Measurements from ENCODE around the gene SCN5A. TPM values are rescaled to one million over a fixed set of nuclear protein-coding genes. Genes with fewer than 3 reads are reported as not detected.

Gene SCN5A
- total and polyA plus RNA-seq, 2 experiments from 2014 or later: 0.97 to 1.3 TPM

- no peaks in the 10 kb centered on the region for H3K9me3 ChIP-seq (ENCODE audit: low read depth)
- peaks cover 16% of the 10 kb centered on the region for H3K4me1 ChIP-seq (ENCODE audit: insufficient read depth)
- H3K36me3 ChIP-seq (replicated peaks; ENCODE audit: insufficient read depth, low read depth): no peaks in the 10 kb centered on the region
- peaks cover 44% of the 10 kb centered on the region for H3K27me3 ChIP-seq
- H2AFZ ChIP-seq: no peak overlapping the region
- H4K20me1 ChIP-seq (ENCODE audit: insufficient read depth, poor library complexity, severe bottlenecking): no peaks in the 10 kb centered on the region
- no peaks in the 10 kb centered on the region for H3K79me2 ChIP-seq
- TF ChIP-seq EZH2 (IDR thresholded peaks at IDR 0.05; ENCODE audit: borderline replicate concordance): no peak
- no peak for TF ChIP-seq CTCF (IDR thresholded peaks at IDR 0.05; ENCODE audit: poor library complexity)
- TF ChIP-seq EZH2phosphoT487 (IDR thresholded peaks at IDR 0.05; ENCODE audit: low read depth, severe bottlenecking, unreplicated experiment): no peak
- H3K4me3 ChIP-seq: no peak overlapping the region
- no peak for DNase-seq (ENCODE audit: low spot score)
- H3K27ac ChIP-seq: no peak overlapping the region
- WGBS (ENCODE audit: low lambda C conversion rate, missing lambda C conversion rate): 83% methylated on average over 7 of the region's 7 CpGs
- H3K9me2 ChIP-seq (replicated peaks; ENCODE audit: insufficient read depth): no peaks in the 10 kb centered on the region
- no peak overlapping the region for H3K4me2 ChIP-seq
Measured at GRCh38 chr3:38647217-38647970, 2.1 kb downstream of the SCN5A start.

- H3K79me2 ChIP-seq: no peaks in the 10 kb centered on the region
- H3K9me2 ChIP-seq (replicated peaks; ENCODE audit: insufficient read depth): no peaks in the 10 kb centered on the region
- DNase-seq (ENCODE audit: low spot score): peak; percentile 51
- H3K4me1 ChIP-seq (ENCODE audit: insufficient read depth): peaks cover 16% of the 10 kb centered on the region
- H2AFZ ChIP-seq: no peak overlapping the region
- WGBS (ENCODE audit: low lambda C conversion rate, missing lambda C conversion rate): 57% methylated on average over 3 of the region's 3 CpGs
- H3K4me2 ChIP-seq: no peak overlapping the region
- no peaks in the 10 kb centered on the region for H3K9me3 ChIP-seq (ENCODE audit: low read depth)
- no peaks in the 10 kb centered on the region for H3K36me3 ChIP-seq (replicated peaks; ENCODE audit: insufficient read depth, low read depth)
- H3K27me3 ChIP-seq: peaks cover 46% of the 10 kb centered on the region
- TF ChIP-seq EZH2 (IDR thresholded peaks at IDR 0.05; ENCODE audit: borderline replicate concordance) (no peak), CTCF (IDR thresholded peaks at IDR 0.05; ENCODE audit: poor library complexity) (peak; percentile 51), EZH2phosphoT487 (IDR thresholded peaks at IDR 0.05; ENCODE audit: low read depth, severe bottlenecking, unreplicated experiment) (no peak)
- no peak overlapping the region for H3K4me3 ChIP-seq
- no peaks in the 10 kb centered on the region for H4K20me1 ChIP-seq (ENCODE audit: insufficient read depth, poor library complexity, severe bottlenecking)
- no peak overlapping the region for H3K27ac ChIP-seq
Measured at GRCh38 chr3:38646630-38647029, 2.9 kb downstream of the SCN5A start.

GRCh38 chr3:38646062-38646461, 3.4 kb downstream of the SCN5A start:
- DNase-seq (ENCODE audit: low spot score): no peak
- H4K20me1 ChIP-seq (ENCODE audit: insufficient read depth, poor library complexity, severe bottlenecking): no peaks in the 10 kb centered on the region
- peaks cover 15% of the 10 kb centered on the region for H3K4me1 ChIP-seq (ENCODE audit: insufficient read depth)
- H3K79me2 ChIP-seq: no peaks in the 10 kb centered on the region
- no peaks in the 10 kb centered on the region for H3K36me3 ChIP-seq (replicated peaks; ENCODE audit: insufficient read depth, low read depth)
- no peak overlapping the region for H3K27ac ChIP-seq
- no peaks in the 10 kb centered on the region for H3K9me3 ChIP-seq (ENCODE audit: low read depth)
- no peaks in the 10 kb centered on the region for H3K9me2 ChIP-seq (replicated peaks; ENCODE audit: insufficient read depth)
- peaks cover 52% of the 10 kb centered on the region for H3K27me3 ChIP-seq
- TF ChIP-seq EZH2 (IDR thresholded peaks at IDR 0.05; ENCODE audit: borderline replicate concordance) (no peak), CTCF (IDR thresholded peaks at IDR 0.05; ENCODE audit: poor library complexity) (no peak)
- no peak overlapping the region for H3K4me2 ChIP-seq
- 93% methylated on average over 4 of the region's 4 CpGs for WGBS (ENCODE audit: low lambda C conversion rate, missing lambda C conversion rate)
- no peak overlapping the region for H3K4me3 ChIP-seq
- H2AFZ ChIP-seq: no peak overlapping the region

All from hepatocyte (in vitro differentiated cells).